Measurements from ENCODE around the gene KCNQ1.

The KCNQ1 gene

DNA sequence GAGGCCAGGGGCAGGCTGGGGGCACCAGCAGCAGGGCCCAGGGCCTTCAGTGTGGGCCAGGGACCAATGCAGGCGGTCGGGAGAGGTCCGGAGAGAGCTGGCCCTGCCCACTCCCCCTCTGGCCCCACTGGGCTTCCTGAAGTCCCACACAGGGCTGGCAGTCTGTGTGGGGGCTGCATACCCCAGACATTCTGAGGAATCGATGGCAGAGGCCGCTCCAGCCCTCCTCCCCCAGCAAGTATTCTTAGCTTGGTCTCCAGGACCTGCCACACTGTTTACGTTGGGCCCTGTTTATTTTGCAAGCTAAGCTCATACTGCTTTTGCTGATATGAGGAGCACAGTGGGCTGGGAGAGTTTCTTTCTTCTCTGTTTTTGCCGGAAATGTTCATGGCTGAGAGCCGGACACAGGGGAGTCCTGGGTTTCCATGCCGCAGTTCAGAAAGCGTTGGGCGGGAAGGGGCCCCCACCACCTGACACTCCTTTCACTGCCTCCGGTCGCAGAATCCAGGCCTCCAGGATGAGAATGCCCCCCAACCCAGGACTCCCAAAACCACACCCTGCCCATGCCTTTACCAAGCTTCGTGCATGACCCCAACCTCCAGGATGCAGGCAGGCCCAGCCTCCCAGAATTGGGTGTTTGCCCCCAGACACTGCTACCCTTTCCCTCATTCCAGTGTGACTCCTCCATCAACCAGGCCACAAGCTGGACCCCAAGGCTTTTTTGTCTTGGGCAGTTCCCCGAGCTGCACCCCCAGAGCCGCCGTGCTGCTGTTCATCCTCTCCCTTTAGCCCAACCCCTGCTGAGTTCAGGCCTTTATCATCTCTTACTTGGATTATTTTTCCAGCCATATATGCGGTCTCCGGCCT lies 336.8 kb downstream of the KCNQ1 start:
- TF ChIP-seq CTCF (IDR thresholded peaks at IDR 0.05; ENCODE audit: low read depth, low read length), result no peak
- DNase-seq (ENCODE audit: extremely low read depth, low read depth), result no peak

GRCh38 chr11:2782769-2783168 lies 338.0 kb downstream of the KCNQ1 start:
- no peak for TF ChIP-seq CTCF (IDR thresholded peaks at IDR 0.05; ENCODE audit: low read depth, low read length)
- no peak for DNase-seq (ENCODE audit: extremely low read depth, low read depth)

- DNase-seq (ENCODE audit: extremely low read depth, low read depth), result no peak
- no peak for TF ChIP-seq CTCF (IDR thresholded peaks at IDR 0.05; ENCODE audit: low read depth, low read length)
Observed at GRCh38 chr11:2783536-2784082, 338.8 kb downstream of the KCNQ1 start.

DNA sequence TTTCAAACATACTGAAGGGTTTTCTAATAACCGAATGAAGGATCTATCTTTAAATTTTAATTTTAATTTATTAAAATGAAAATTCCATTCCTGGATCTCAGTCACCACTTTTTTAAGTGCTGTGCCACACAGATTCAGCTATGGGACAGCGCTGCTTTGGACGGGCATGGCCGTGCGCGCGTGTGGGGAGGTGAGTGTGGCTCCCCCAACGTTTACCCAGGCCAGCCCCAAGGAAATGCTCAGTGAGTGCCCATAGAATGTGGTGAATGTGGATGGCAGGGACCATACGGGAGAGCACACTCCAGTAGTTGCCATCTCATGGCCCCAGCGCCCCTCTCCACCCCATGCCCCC lies 343.0 kb downstream of the KCNQ1 start:
- no peak for TF ChIP-seq CTCF (IDR thresholded peaks at IDR 0.05; ENCODE audit: low read depth, low read length)
- no peak for DNase-seq (ENCODE audit: extremely low read depth, low read depth)

GRCh38 chr11:2788168-2789071 lies 343.6 kb downstream of the KCNQ1 start:
- no peak for DNase-seq (ENCODE audit: extremely low read depth, low read depth)
- TF ChIP-seq CTCF (IDR thresholded peaks at IDR 0.05; ENCODE audit: low read depth, low read length), result no peak

GRCh38 chr11:2789331-2789730 lies 344.5 kb downstream of the KCNQ1 start:
- no peak for TF ChIP-seq CTCF (IDR thresholded peaks at IDR 0.05; ENCODE audit: low read depth, low read length)
- no peak for DNase-seq (ENCODE audit: extremely low read depth, low read depth)
